Prostate gland (tissue), 2 donors: ENCODE measurements around the gene EIF3B. TPM values are rescaled to one million over a fixed set of nuclear protein-coding genes. Genes with fewer than 3 reads are reported as not detected.

Experiments used
- DNase-seq: peaks from one replicate; pipeline ENCODE4 v3.0.0-alpha.2; 2019; ENCODE audit warnings: low spot score
- H3K27ac ChIP-seq, 2 donors: fragments of 200-600 bp; sonication (generic); 2 replicates each; pipeline ENCODE4 v1.5.1; 2017 to 2019
- H3K27me3 ChIP-seq: fragments of 200-600 bp; sonication (generic); replicated peaks from 2 replicates; pipeline ENCODE4 v1.5.1; 2019; ENCODE audit not compliant: insufficient read depth
- H3K36me3 ChIP-seq, 2 donors: fragments of 200-600 bp; sonication (generic); 1 replicate in 1 of 2; 2 replicates in 1 of 2; pipeline versions ENCODE4 v1.5.1 to v1.8.1; 2017 to 2019
- H3K4me1 ChIP-seq: fragments of 200-600 bp; sonication (generic); replicated peaks from 2 replicates; pipeline ENCODE4 v1.5.1; 2019
- H3K4me3 ChIP-seq, 2 donors: fragments of 200-600 bp; sonication (generic); 2 replicates each; pipeline ENCODE4 v1.5.1; 2017 to 2019
- H3K9me3 ChIP-seq: fragments of 200-600 bp; sonication (generic); 2 replicates; pipeline ENCODE4 v1.5.1; 2017
- POLR2A ChIP-seq: fragments of 450-650 bp; IDR thresholded peaks from one replicate; pipeline ENCODE4 v1.6.1; 2016; ENCODE audit warnings: antibody characterized with exemption, mild to moderate bottlenecking
- POLR2AphosphoS5 ChIP-seq: sonication (generic); formaldehyde crosslinking; IDR thresholded peaks from one replicate; pipeline ENCODE4 v1.6.1; 2017; ENCODE audit warnings: antibody characterized with exemption
- whole genome bisulfite sequencing: methylation state at CpG from one replicate; pipeline ENCODE4 v1.1.5; 2018; 5-methylcytosine and 5-hydroxymethylcytosine counted together
- intact Hi-C: fragments of 100-400 bp; cut with DNase I; formaldehyde crosslinking; loops from one replicate; pipeline ENCODE4 v1.14.2; 2022
- total RNA-seq, 2 donors: library from RNA; depleted of rRNA; stranded (reverse); fragments of >200 nt; gene quantifications; one replicate each; pipeline ENCODE4 v1.1.0, GENCODE V29; 2016
- TF ChIP-seq, protein P1 (sequence below), 4 experiments: fragments of 200-600 bp in 2 of 4; fragments of 450-650 bp in 2 of 4; sonication (generic) in 2 of 4; IDR thresholded peaks; 1 replicate in 3 of 4; 2 replicates in 1 of 4; pipeline ENCODE4 v1.5.1; 2016 to 2019; ENCODE audit warnings: antibody characterized with exemption in 4 of 4, mild to moderate bottlenecking in 2 of 4, moderate library complexity in 2 of 4

Gene EIF3B
- total RNA-seq, 2 donors from 2014 or later = 141 to 220 TPM

DNA sequence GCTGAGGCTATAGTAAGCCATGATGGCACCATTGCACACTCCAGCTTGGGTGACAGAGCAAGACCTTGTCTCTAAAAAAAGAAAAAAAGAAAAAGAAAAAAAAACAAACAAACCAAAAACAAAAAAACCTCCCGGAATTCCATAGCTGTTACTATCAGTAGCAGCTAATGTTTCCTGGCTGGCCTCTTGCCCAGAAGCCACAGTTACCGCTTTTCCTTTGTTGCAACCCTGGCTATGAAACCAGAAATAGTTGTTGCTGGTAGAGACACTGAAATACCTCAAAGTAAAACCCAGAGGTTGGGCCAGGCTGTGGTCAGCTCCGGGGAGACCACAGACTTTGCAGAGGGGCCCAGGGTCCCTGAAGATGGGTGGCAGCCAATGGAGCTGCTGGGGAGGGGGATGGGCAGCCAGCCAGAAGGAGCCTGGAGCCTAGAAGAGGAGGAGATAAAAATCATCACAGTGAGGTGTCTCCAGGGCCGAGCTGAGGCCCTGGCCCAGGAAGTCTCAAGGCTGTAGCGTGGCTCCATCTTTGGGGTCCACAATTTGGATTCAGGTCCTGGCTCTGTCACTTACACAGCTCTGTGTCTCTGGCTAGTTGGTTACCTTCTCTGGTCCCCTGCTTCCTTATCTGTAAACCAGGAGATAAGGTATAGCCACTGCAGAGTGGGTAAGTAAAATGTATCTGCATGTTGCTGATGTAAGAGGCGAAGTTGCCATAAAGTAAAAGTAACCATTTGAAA, 45.4 kb downstream of the EIF3B start:
- H3K4me1 ChIP-seq = peaks cover 7% of the 10 kb centered on the region
- H3K36me3 ChIP-seq = no peaks in the 10 kb centered on the region
- no peaks in the 10 kb centered on the region for H3K27me3 ChIP-seq
- 17% methylated on average over 6 of the region's 6 CpGs for WGBS
- no peaks in the 10 kb centered on the region for H3K9me3 ChIP-seq
- intact Hi-C loops = loop anchor here (5.0 kb wide), 1 partner anchor 48 kb away; the partner anchor contains the start of gene EIF3B
- peak; percentile 77 for DNase-seq
- TF ChIP-seq, protein P1, sequence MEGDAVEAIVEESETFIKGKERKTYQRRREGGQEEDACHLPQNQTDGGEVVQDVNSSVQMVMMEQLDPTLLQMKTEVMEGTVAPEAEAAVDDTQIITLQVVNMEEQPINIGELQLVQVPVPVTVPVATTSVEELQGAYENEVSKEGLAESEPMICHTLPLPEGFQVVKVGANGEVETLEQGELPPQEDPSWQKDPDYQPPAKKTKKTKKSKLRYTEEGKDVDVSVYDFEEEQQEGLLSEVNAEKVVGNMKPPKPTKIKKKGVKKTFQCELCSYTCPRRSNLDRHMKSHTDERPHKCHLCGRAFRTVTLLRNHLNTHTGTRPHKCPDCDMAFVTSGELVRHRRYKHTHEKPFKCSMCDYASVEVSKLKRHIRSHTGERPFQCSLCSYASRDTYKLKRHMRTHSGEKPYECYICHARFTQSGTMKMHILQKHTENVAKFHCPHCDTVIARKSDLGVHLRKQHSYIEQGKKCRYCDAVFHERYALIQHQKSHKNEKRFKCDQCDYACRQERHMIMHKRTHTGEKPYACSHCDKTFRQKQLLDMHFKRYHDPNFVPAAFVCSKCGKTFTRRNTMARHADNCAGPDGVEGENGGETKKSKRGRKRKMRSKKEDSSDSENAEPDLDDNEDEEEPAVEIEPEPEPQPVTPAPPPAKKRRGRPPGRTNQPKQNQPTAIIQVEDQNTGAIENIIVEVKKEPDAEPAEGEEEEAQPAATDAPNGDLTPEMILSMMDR (IDR thresholded peaks at IDR 0.05) = no peak
- TF ChIP-seq POLR2A (no peak), POLR2AphosphoS5 (peak; percentile 55)
- H3K27ac ChIP-seq = peak overlapping the region; percentile 58 to 61
- H3K4me3 ChIP-seq = no peak overlapping the region

DNA sequence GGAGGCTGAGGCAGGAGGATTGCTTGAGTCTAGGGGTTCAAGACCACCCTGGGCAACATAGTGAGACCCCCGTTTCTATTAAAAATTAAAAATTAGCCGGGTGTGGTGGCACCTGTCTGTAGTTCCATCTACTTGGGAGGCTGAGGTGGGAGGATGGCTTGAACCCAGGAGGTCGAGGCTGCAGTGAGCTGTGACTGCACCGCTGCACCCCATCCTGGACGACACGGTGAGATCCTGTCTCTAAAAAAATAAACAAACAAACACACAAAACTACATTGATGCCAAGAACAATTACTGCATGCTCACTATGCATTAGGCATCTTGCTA, 48.0 kb downstream of the EIF3B start:
- peak overlapping the region; percentile 45 to 69 for H3K27ac ChIP-seq
- no peaks in the 10 kb centered on the region for H3K27me3 ChIP-seq
- no peaks in the 10 kb centered on the region for H3K9me3 ChIP-seq
- no peaks in the 10 kb centered on the region for H3K36me3 ChIP-seq
- 70% methylated on average over 6 of the region's 6 CpGs for WGBS
- DNase-seq = no peak
- H3K4me1 ChIP-seq = peaks cover 8% of the 10 kb centered on the region
- intact Hi-C loops = loop anchor here (5.0 kb wide), 1 partner anchor 50 kb away; the partner anchor contains the start of gene EIF3B
- TF ChIP-seq POLR2A (no peak), POLR2AphosphoS5 (no peak)
- TF ChIP-seq, protein P1 (IDR thresholded peaks at IDR 0.05) = no peak
- peak overlapping the region; percentile 89 to 99 for H3K4me3 ChIP-seq

DNA sequence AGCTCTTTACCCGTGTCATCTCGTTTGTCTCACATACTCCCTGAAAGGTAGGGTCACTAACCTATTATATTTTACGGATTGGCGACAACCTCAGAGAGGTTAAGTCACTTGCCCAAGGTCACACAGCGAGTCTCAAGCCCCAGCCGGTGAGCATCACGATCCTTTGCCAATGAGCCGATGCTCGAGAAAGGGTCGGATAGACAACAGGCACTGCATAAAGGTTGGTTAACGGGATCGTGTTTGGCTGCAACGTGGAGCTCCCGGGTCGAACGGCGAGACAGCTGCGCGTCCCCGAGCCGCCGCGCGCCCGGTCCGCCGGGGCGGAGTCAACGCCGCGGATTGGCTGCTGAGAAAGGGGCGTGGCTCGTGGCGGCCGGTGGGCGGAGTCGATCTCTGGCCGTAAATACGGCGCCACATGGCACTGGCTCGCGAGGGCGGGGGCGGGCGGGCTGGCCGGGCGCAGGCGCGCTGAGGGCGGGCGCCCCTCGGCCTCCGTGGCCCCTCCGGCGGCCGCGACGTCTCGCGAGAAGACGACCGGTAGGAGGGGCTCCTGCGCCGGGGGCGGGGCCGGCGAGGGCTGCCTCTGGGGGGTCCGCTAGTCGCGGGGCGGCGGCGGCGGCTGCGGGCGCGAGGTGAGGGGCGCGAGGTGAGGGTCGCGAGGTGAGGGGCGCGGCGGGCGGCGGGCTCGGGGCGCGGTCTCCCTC, 48.5 kb downstream of the EIF3B start, which contains the start of gene CHST12:
TSS of gene CHST12 (plus strand) at position 598 of the 704 bp plus-strand sequence. CDS start 29,029 bp downstream, outside the sequence.
- intact Hi-C loops = loop anchor here (5.0 kb wide), 1 partner anchor 51 kb away; the partner anchor contains the start of gene EIF3B
- H3K9me3 ChIP-seq = no peaks in the 10 kb centered on the region
- TF ChIP-seq, protein P1 (IDR thresholded peaks at IDR 0.05) = no peak
- TF ChIP-seq POLR2A (peak; percentile 34), POLR2AphosphoS5 (peak; percentile 83)
- H3K27me3 ChIP-seq = no peaks in the 10 kb centered on the region
- no peaks in the 10 kb centered on the region for H3K36me3 ChIP-seq
- peaks cover 8% of the 10 kb centered on the region for H3K4me1 ChIP-seq
- 2% methylated on average over 57 of the region's 89 CpGs for whole genome bisulfite sequencing
- H3K27ac ChIP-seq = peak within 1 kb of the TSS; percentile 78 to 83
- DNase-seq = peak; percentile 94
- H3K4me3 ChIP-seq = peak within 1 kb of the TSS; percentile 89 to 99

DNA sequence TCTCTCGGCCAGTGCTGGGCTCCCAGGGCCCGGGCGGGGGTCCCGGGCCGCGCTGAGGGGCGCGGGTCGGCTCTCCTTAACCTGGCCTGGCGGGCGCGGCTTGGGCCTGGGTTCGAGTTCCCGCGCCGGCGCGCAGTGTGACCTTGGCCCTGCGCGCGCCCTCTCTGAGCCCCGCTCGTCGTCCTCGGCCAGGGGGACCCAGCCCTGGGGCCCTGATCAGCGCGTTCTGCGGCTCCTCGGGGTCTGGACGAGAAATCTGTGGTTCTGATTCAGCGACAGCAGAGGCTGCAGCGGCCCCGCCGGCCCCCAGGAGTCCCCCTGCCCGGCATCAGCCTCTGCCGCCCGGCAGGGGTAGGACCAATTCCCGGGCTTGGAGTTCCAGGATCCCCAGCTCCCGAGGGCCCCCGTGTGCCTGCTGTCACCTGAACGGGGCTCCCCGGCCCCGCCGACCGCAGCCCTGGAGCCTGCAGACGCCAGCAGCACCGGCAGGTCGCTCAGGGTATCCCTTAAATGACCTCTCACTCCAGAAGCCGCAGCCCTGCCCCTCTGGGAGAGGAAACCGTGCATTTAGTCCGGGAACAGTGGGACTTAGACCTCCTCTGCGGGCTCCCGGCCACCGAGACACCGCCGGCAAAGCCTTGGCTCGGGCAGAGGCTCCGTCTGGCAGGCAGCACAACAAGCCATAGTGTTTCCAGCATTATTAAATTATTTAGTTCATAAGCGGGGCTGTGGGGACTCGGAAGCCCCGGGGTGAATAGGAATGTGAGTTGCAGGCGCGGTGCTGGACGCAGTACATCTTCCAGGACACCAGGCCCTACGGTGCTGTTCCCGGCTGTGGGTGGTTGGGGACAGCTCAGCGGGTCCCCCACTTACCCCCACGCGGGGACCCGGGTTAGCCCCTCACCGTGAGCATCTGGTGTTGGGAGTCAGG, 49.4 kb downstream of the EIF3B start:
- no peaks in the 10 kb centered on the region for H3K9me3 ChIP-seq
- intact Hi-C loops = loop anchor here (5.0 kb wide), 1 partner anchor 52 kb away; the partner anchor contains the start of gene EIF3B
- H3K4me1 ChIP-seq = peaks cover 8% of the 10 kb centered on the region
- H3K36me3 ChIP-seq = no peaks in the 10 kb centered on the region
- no peak for DNase-seq
- H3K27ac ChIP-seq = peak overlapping the region; percentile 78 to 83
- H3K4me3 ChIP-seq = peak overlapping the region; percentile 89 to 99
- H3K27me3 ChIP-seq = no peaks in the 10 kb centered on the region
- WGBS = under 1% methylated on average over 50 of the region's 71 CpGs
- no peak for TF ChIP-seq POLR2AphosphoS5
- TF ChIP-seq, protein P1 (IDR thresholded peaks at IDR 0.05) = peak in 2 of 4 experiments; percentile 12 to 19
